GM23338 (cell line): ENCODE results near the gene OXNAD1. TPM values are rescaled to one million over a fixed set of nuclear protein-coding genes. Genes with fewer than 3 reads are reported as not detected.

Experiments used
- ATAC-seq: fragments of 200-7000 bp; cut with Tn5 transposase; 3 replicates; pipeline ENCODE4 v1.9.1; 2020
- DNase-seq: peaks from one replicate; pipeline ENCODE4 v3.0.0-alpha.2; 2015; ENCODE audit warnings: low spot score
- H2AFZ ChIP-seq: fragments of 200-600 bp; sonication (generic); 2 replicates; pipeline ENCODE4 v1.8.0; 2016; ENCODE audit warnings: antibody characterized with exemption, mild to moderate bottlenecking, moderate library complexity
- H3F3A ChIP-seq: fragments of 200-600 bp; sonication (generic); replicated peaks from 2 replicates; pipeline ENCODE4 v1.8.0; 2017; ENCODE audit warnings: antibody characterized with exemption, mixed run types, low read depth
- H3K27ac ChIP-seq: fragments of 200-600 bp; sonication (generic); 2 replicates; pipeline ENCODE4 v1.6.1; 2016; ENCODE audit warnings: low read depth
- H3K27me3 ChIP-seq: fragments of 200-600 bp; sonication (generic); 2 replicates; pipeline ENCODE4 v1.8.0; 2016; ENCODE audit warnings: mild to moderate bottlenecking, mixed run types, moderate library complexity; ENCODE audit not compliant: insufficient read depth
- H3K36me3 ChIP-seq: fragments of 200-600 bp; sonication (generic); 2 replicates; pipeline ENCODE4 v1.8.0; 2016; ENCODE audit warnings: mild to moderate bottlenecking; ENCODE audit not compliant: insufficient read depth
- H3K4me1 ChIP-seq: fragments of 200-600 bp; sonication (generic); 2 replicates; pipeline ENCODE4 v1.8.0; 2016; ENCODE audit warnings: mild to moderate bottlenecking, moderate library complexity; ENCODE audit not compliant: insufficient read depth
- H3K4me2 ChIP-seq: fragments of 200-600 bp; sonication (generic); 2 replicates; pipeline ENCODE4 v1.7.1; 2017; ENCODE audit warnings: mixed run types
- H3K4me3 ChIP-seq: fragments of 200-600 bp; sonication (generic); 2 replicates; pipeline ENCODE4 v1.6.1; 2016; ENCODE audit warnings: mixed run types
- H3K79me2 ChIP-seq: fragments of 200-600 bp; sonication (generic); replicated peaks from 2 replicates; pipeline ENCODE4 v1.8.0; 2017; ENCODE audit warnings: mild to moderate bottlenecking; ENCODE audit not compliant: insufficient read depth
- H3K9me2 ChIP-seq: fragments of 200-600 bp; sonication (generic); 2 replicates; pipeline ENCODE4 v1.8.0; 2017; ENCODE audit not compliant: insufficient read depth
- H4K20me1 ChIP-seq: fragments of 200-600 bp; sonication (generic); replicated peaks from 2 replicates; pipeline ENCODE4 v1.8.0; 2017; ENCODE audit warnings: mild to moderate bottlenecking; ENCODE audit not compliant: insufficient read depth
- H3K27ac Mint-ChIP-seq: 2 replicates; pipeline ENCODE4 v1.8.0; 2020; ENCODE audit warnings: inconsistent platforms, mild to moderate bottlenecking, moderate library complexity, mixed read lengths
- H3K27me3 Mint-ChIP-seq: 3 replicates; pipeline ENCODE4 v1.8.0; 2022; ENCODE audit warnings: low read depth, mild to moderate bottlenecking, moderate library complexity, mixed read lengths, inconsistent platforms; ENCODE audit not compliant: insufficient read depth, poor library complexity
- H3K36me3 Mint-ChIP-seq: 3 replicates; pipeline ENCODE4 v1.8.0; 2021; ENCODE audit warnings: low read depth, mild to moderate bottlenecking, inconsistent platforms, moderate library complexity, mixed read lengths
- H3K4me1 Mint-ChIP-seq: 3 replicates; pipeline ENCODE4 v1.8.0; 2020; ENCODE audit warnings: mild to moderate bottlenecking, inconsistent platforms, mixed read lengths
- H3K4me3 Mint-ChIP-seq: 3 replicates; pipeline ENCODE4 v1.8.0; 2021; ENCODE audit warnings: moderate library complexity, mild to moderate bottlenecking, inconsistent platforms, mixed read lengths
- H3K9me3 Mint-ChIP-seq: 3 replicates; pipeline ENCODE4 v1.8.0; 2020; ENCODE audit warnings: moderate library complexity, mild to moderate bottlenecking, inconsistent platforms, mixed read lengths
- CREB1 ChIP-seq: fragments of 250-450 bp; sonication (Bioruptor Pico); IDR thresholded peaks from 2 replicates; pipeline ENCODE4 v1.5.0; 2020; ENCODE audit warnings: low read depth, mild to moderate bottlenecking, moderate library complexity
- EZH2 ChIP-seq: fragments of 200-600 bp; sonication (generic); IDR thresholded peaks from one replicate; pipeline ENCODE4 v1.8.0; 2017; ENCODE audit warnings: antibody characterized with exemption, mild to moderate bottlenecking, low read depth; ENCODE audit not compliant: unreplicated experiment
- NANOG ChIP-seq: IDR thresholded peaks from 2 replicates; pipeline ENCODE4 v1.6.1; 2016; ENCODE audit warnings: antibody characterized with exemption, borderline replicate concordance
- POLR2AphosphoS5 ChIP-seq: IDR thresholded peaks from 2 replicates; pipeline ENCODE4 v1.6.1; 2016; ENCODE audit warnings: antibody characterized with exemption, low read depth
- REST ChIP-seq: IDR thresholded peaks from one replicate; pipeline ENCODE4 v1.6.1; 2018; ENCODE audit warnings: antibody characterized with exemption; ENCODE audit not compliant: unreplicated experiment
- STAT1 ChIP-seq: IDR thresholded peaks from one replicate; pipeline ENCODE4 v1.6.1; 2016; ENCODE audit warnings: antibody characterized with exemption; ENCODE audit not compliant: unreplicated experiment
- ZNF114 ChIP-seq: fragments of 250-450 bp; sonication (Bioruptor Pico); IDR thresholded peaks from 2 replicates; pipeline ENCODE4 v1.5.0; 2020; ENCODE audit warnings: mild to moderate bottlenecking, moderate library complexity
- ZNF331 ChIP-seq: fragments of 250-450 bp; sonication (Bioruptor Pico); IDR thresholded peaks from 2 replicates; pipeline ENCODE4 v1.5.0; 2020; ENCODE audit warnings: low read depth, mild to moderate bottlenecking, moderate library complexity
- polyA plus RNA-seq: library from polyadenylated mRNA; unstranded; fragments of >200 nt; fragmentation: Nextera tagmentation; extraction: Ambion mirVana; gene quantifications from 2 replicates; pipeline ENCODE4 v1.2.1, GENCODE V29; 2016
- total RNA-seq: library from RNA; depleted of rRNA; stranded (reverse); fragments of >200 nt; shearing (Covaris generic); gene quantifications from 2 replicates; pipeline ENCODE4 v1.2.3, GENCODE V29; 2014
- TF ChIP-seq, protein P1 (sequence below): IDR thresholded peaks from 2 replicates; pipeline ENCODE4 v1.6.1; 2016; ENCODE audit warnings: antibody characterized with exemption
- TF ChIP-seq, protein P2 (sequence below), 2 experiments: fragments of 200-600 bp in 1 of 2; sonication (generic) in 1 of 2; conservative IDR thresholded peaks; 2 replicates each; pipeline versions ENCODE4 v1.5.1 to v1.6.1; 2016 to 2017; ENCODE audit warnings: antibody characterized with exemption in 2 of 2, low read depth in 2 of 2, mild to moderate bottlenecking in 2 of 2, moderate library complexity in 1 of 2

The OXNAD1 gene
- total and polyA plus RNA-seq, 2 experiments from 2014 or later: 22.9 to 34.2 TPM

GRCh38 chr3:16313886-16314645 lies 49.1 kb downstream of the OXNAD1 start (continued):
- no peak for TF ChIP-seq ZNF114 (CRISPR knock-in tag)
- TF ChIP-seq, protein P1, sequence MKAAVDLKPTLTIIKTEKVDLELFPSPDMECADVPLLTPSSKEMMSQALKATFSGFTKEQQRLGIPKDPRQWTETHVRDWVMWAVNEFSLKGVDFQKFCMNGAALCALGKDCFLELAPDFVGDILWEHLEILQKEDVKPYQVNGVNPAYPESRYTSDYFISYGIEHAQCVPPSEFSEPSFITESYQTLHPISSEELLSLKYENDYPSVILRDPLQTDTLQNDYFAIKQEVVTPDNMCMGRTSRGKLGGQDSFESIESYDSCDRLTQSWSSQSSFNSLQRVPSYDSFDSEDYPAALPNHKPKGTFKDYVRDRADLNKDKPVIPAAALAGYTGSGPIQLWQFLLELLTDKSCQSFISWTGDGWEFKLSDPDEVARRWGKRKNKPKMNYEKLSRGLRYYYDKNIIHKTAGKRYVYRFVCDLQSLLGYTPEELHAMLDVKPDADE: no peak
- TF ChIP-seq STAT1: no peak
- no peak for TF ChIP-seq POLR2AphosphoS5
- TF ChIP-seq CREB1: no peak

DNA sequence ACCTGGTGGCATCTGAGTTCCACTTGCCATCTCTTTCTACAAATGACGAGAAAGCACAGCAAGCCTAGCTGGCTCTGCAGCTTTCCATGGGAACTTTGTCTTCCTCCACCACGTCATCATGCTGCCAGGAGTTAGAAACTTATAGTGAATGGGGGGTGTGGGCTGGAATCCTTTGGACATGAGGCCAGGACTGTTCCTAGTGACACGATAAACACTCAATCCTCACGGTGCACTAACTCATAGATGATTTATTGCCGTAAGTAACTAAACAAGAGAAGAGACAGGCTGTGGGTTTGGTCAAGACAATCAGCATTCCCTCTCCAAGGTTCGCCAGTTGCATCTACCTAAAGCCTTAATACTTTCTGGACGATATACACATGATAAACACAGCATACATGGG lies 50.6 kb downstream of the OXNAD1 start:
- Mint-ChIP-seq H3K27me3 (peaks cover 2% of the 10 kb centered on the region), H3K4me3 (no peak overlapping the region), H3K36me3 (peaks cover 9% of the 10 kb centered on the region), H3K27ac (no peak overlapping the region), H3K4me1 (peaks cover 13% of the 10 kb centered on the region; the same call in 2 of the 3 replicates), H3K9me3 (no peaks in the 10 kb centered on the region)
- Histone ChIP-seq H3K4me3 (no peak overlapping the region), H3K36me3 (no peaks in the 10 kb centered on the region), H3K9me2 (no peaks in the 10 kb centered on the region), H3K4me2 (no peak overlapping the region), H3F3A (no peaks in the 10 kb centered on the region; the same call in 1 of the 2 replicates), H4K20me1 (no peaks in the 10 kb centered on the region; the same call in 1 of the 2 replicates), H3K27me3 (no peaks in the 10 kb centered on the region), H2AFZ (no peak overlapping the region), H3K79me2 (no peaks in the 10 kb centered on the region), H3K4me1 (peaks cover 5% of the 10 kb centered on the region; the same call in 1 of the 2 replicates), H3K27ac (no peak overlapping the region)
- DNase-seq (no peak), ATAC-seq (no peak)
- TF ChIP-seq CREB1 (no peak), NANOG (no peak), REST (no peak), POLR2AphosphoS5 (no peak), STAT1 (no peak), EZH2 (no peak), ZNF331 (no peak)
- TF ChIP-seq, protein P2, sequence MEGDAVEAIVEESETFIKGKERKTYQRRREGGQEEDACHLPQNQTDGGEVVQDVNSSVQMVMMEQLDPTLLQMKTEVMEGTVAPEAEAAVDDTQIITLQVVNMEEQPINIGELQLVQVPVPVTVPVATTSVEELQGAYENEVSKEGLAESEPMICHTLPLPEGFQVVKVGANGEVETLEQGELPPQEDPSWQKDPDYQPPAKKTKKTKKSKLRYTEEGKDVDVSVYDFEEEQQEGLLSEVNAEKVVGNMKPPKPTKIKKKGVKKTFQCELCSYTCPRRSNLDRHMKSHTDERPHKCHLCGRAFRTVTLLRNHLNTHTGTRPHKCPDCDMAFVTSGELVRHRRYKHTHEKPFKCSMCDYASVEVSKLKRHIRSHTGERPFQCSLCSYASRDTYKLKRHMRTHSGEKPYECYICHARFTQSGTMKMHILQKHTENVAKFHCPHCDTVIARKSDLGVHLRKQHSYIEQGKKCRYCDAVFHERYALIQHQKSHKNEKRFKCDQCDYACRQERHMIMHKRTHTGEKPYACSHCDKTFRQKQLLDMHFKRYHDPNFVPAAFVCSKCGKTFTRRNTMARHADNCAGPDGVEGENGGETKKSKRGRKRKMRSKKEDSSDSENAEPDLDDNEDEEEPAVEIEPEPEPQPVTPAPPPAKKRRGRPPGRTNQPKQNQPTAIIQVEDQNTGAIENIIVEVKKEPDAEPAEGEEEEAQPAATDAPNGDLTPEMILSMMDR (conservative IDR thresholded peaks at IDR 0.05; ENCODE audit: low read depth in 2 of 2): no peak
- TF ChIP-seq, protein P1: no peak
